CD4-positive, alpha-beta T cell treated with Interleukin-6 at 100 ng/mL for 8 hours (primary cell): Measurements from ENCODE around the gene GLE1.
"Not testable (repeated sequence)": the region's sequence is repeated elsewhere in the genome, so short reads cannot be mapped to it uniquely, and the experiment has no call there.

Experiments used
- DNase-seq: peaks from one replicate; pipeline ENCODE4 v3.0.0-alpha.2; 2020; ENCODE audit warnings: mixed read lengths, low spot score

GLE1 gene

GRCh38 chr9:128552153-128552743, 47.7 kb downstream of the GLE1 start, which contains the start of gene SPTAN1:
TSS of gene SPTAN1 (plus strand) at chr9:128552587. CDS start at chr9:128566741, 14,154 bp downstream.
- peak; percentile 94 for DNase-seq

GRCh38 chr9:128552744-128553440, 48.4 kb downstream of the GLE1 start:
- DNase-seq: peak; percentile 44

DNA sequence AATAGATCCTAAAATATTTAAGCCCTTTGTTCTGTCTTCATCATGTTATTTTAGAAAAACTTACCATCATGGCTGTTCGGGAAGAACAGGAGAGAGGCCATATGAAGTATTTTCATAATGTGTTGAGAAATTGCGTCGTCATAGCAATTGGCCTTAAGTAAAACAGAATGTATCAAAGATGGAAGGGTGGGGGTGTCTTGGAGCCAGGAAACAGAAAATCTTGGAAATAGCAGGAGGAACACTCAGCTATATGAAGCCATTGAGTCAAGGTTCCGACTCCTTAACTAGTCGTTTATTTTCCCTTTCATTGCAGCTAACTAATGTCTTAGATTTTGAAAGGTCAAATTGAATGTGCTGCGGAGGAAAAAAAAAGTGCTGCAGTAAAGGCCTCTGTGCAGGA, 49.2 kb downstream of the GLE1 start:
- no peak for DNase-seq

DNA sequence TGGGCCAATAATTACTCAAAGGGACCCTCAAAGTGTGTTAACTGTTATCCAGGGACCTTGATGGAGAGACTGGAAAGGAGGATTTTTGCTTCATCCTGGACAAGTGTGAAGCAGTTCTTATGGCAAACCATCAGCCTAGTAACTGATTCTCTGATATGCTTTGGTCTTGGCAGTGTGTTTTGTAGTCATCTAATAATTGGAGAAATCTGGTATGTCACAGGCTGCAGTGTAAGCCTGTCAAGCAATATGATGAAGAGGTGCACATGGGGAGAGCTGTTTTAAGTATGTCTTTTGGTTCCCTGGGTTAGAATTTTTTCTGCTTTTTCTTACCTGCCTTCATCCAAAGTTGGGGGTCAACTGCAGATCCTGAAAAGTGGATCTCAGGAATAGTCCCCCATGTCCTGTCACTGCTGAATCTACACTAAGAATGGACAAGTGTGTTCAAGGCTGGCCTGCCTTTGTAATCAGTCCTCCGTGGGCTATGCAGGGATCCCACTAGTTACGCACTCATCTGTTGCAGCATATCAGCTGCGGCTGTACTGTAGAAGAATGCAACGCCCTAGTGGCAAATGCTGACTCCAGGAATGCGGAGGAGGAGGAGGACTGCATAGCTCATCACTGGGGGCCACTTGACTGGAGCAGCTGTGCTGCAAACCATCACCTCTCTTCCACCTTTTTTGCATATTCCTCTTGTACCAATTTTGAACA, 49.8 kb downstream of the GLE1 start:
- DNase-seq: no peak

DNA sequence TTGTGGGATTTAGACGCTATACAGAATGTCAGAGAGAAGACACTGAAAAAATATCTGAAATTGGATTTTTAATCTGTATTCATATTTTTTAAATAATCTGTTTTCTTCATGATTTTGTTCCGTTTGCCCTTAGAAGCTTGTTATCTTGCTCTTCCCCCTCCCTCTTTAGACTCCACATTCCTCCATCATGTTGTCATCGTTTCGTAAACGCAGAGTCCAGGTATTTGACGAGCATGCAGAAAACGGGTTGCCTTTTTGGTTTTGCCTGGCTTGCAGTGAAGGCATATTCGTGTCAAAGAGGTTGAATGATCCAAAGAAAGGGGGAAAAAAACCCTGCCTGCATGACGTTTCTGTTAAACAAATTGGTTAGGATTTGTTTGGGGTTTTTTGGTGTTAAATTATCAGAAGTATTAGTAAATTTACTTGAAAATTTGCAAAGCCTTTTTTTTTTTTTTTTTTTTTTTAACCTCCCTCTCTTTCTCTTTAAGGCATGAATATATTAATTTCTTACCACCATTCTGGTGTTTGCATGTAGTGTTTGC, 50.7 kb downstream of the GLE1 start:
- DNase-seq: no peak

- no peak for DNase-seq
Observed at GRCh38 chr9:128556276-128556675, 51.8 kb downstream of the GLE1 start.

DNA sequence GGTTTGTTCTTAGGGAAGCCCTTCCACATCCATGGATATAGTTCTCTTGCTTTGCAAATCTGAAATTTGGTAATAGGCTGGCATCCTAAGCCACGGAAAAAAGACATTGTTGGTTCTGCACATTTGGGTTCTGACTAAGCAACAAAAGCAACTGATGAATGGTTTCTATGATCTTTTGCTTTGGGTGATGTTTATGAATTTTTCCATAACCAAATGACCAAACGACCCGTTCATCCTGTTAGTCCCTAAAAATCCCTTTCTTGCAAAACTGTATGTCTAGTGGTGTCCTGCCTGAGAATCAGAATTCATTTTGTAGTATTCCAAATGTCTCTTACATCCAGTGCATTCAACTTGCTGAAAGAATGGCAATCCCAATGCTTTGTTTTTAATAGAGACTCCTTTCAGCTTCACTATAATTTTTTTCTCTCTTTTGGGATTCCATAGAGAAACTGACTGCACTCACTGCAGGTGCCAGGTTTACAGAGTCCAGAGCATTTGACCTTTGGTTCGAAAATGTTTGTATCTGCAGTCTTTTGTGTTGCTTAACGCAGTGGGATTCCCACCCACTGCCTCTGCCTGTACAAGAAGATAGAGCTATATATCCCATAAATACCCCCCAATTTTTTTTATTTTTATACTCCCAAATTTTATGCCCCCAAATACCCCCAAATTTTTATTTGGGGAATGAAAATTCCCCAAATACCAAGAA, 52.6 kb downstream of the GLE1 start:
- no peak for DNase-seq

- peak; percentile 23 for DNase-seq
Observed at GRCh38 chr9:128558431-128559310, 54.2 kb downstream of the GLE1 start.

DNA sequence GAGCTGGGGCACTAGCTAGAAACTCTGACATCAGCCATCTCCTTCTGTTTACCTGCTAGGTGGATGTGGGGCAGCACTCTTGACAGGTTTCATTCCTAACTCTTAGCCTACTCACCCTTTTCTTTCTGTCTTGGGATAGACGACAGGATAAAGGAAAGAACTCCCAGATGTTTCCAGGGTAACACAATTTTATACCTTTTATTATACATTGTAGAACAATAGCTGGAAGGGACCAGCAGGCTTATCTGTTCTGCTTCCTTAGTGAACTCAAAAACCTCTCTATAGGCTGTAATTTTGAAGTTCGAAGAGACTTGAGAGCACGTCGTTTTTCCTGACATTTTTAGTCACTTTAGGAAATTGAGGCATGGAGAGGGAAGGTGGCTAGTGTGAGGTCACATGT, 61.1 kb downstream of the GLE1 start:
- DNase-seq: no peak

GRCh38 chr9:128568470-128569078, 64.1 kb downstream of the GLE1 start:
- DNase-seq: no peak

DNA sequence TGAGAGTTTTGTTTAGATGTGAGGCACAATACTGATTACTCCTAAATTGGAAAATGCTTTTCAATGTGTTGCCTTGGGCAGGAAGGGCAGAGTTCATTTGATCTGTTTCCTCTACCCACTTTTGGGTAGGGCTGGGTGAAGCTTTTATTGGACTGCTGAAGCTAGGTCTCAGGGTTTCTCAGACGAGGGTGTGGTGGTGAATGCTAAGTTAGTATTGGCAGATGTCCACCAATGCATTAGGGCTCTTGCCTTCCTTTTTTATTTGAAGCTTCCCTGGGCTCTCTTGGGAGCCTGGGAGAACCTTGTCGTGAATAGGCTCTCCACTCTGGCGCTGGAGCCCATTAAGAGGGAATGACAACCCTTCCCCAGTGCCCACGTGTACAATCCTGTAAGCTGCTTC, 71.0 kb downstream of the GLE1 start:
- no peak for DNase-seq

GRCh38 chr9:128575916-128576315, 71.4 kb downstream of the GLE1 start:
- no peak for DNase-seq

DNA sequence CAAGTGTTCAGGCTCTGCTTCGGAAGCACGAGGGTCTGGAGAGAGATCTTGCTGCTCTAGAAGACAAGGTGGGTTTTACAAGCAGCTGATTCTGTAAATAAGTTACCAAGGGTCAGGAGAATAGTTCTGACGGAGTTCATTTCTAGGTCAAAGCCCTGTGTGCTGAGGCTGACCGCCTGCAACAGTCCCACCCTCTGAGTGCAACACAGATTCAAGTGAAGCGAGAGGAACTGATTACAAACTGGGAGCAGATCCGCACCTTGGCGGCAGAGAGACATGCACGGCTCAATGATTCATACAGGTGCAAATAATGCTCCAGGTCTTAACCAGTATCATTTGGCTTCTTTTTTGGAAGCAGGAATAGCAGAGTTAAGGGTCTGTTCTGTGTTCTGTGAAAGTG, 72.7 kb downstream of the GLE1 start:
- DNase-seq: no peak

DNA sequence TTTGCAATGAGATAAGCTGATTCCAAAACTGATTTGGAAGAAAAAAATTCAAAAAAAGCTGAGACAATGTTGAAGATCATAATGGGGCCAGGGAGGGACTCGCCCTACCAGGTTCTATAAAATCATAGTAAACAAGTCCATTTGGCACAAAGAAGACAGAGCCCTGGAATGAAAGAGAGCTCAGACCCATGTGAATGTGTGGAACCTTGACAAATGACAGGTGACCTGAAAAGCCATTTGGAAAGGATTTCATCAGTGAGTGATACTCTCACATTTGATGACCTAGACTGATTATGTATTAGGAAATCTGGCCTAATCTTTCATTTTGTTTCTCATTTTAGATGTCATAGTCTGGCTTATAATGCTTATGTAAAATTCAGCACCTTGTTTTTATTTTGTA, 74.7 kb downstream of the GLE1 start:
- DNase-seq: no peak

DNA sequence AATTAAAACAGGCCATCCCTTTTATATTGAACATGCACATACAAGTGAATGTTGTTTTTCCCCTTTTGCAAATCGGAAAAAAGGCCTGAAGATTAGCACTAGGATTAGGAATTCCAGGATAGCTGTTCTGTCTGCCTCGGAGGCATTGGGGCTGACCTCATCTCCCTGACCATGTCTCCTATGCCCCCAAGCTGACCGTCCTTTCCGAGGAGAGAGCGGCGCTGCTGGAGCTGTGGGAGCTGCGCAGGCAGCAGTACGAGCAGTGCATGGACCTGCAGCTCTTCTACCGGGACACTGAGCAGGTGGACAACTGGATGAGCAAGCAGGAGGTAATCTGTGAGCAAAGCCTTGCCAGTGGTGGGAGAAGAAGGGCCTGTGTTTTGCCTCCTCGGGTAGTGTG, 76.2 kb downstream of the GLE1 start:
- DNase-seq: no peak

- DNase-seq: not testable (repeated sequence)
Observed at GRCh38 chr9:128585155-128585554, 80.6 kb downstream of the GLE1 start.

DNA sequence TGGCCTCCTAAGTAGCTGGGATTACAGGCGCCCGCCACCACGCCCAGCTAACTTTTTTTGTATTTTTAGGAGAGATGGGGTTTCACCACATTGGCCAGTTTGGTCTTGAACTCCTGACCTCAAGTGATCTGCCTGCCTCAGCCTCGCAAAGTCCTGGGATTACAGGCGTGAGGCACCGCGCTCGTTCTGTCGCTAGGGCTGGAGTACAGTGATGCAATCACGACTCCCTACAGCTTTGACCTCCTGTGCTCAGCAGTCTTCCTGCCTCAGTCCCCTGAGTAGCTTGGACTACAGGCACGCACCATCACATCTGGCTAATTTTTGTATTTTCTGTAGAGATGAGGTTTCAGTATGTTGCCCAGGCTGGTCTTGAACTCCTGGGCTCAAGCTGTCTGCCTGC, 82.4 kb downstream of the GLE1 start:
- DNase-seq: not testable (repeated sequence)

GRCh38 chr9:128587453-128587852, 82.9 kb downstream of the GLE1 start:
- DNase-seq: peak; percentile 62

- no peak for DNase-seq
Observed at GRCh38 chr9:128588581-128589233, 84.2 kb downstream of the GLE1 start.
